Subcutaneous adipose tissue (tissue), 4 donors: Measurements from ENCODE around the gene MYBBP1A. TPM values are rescaled to one million over a fixed set of nuclear protein-coding genes. Genes with fewer than 3 reads are reported as not detected.

Experiments
- CTCF ChIP-seq: fragments of 450-650 bp; IDR thresholded peaks from one replicate; pipeline ENCODE4 v1.5.1; 2016; ENCODE audit warnings: low read depth, mild to moderate bottlenecking, control low read depth, antibody characterized with exemption, moderate library complexity
- total RNA-seq, 4 donors: library from RNA; depleted of rRNA; stranded (reverse); fragments of >200 nt; gene quantifications; one replicate each; pipeline ENCODE4 v1.1.0, GENCODE V29; 2016

The MYBBP1A gene
- total RNA-seq, 4 donors from 2014 or later = 16.5 to 34.7 (median 28.7) TPM

- TF ChIP-seq CTCF = no peak
These were observed 23.0 kb downstream of the MYBBP1A start for GRCh38 chr17:4531988-4532736.

DNA sequence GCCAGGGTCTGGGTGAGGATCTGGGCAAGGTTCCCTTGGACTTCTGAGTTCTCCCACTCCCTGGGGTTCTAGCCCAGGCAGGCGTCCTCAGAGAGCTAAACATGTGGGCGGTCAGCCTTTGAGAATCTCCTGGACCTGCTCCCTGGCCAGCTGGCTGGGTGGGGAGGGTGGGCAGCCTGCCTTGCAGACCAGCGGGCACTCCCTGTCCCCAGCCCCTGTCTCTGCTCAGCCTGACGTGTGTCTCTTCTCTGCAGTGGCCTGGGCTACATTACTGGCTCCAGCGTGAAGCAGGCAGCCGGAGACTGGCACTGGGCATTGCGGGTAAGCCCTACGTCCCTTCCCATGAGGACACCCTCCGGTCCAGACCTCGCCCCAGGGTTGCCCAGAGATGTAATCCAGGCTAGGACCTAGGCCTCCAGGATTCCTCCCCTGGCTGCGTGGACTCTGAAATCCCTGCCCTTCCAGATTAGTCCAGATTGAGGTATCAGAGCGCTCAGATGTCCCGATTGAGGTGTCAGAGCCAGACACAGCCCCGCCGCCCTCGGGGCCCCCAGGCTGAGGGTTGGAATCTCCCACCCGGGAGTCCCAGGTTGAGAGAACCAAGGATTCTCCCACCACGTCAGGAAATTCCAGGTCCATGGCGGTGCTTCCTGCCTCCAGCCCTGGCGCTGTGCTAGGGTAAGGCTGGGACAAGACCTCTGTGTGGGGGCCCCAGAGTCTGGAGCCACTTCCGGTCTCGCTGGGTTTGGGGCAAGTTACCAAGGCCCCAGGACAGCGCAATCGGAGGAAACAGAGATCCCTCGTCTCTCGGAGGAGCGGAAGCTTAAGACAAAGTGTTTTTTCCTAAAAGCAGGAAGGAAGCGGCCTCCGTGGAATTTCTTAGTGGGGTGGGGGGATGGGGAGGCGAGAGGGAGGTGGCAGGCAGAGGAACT is 24.1 kb downstream of the MYBBP1A start:
- no peak for TF ChIP-seq CTCF

DNA sequence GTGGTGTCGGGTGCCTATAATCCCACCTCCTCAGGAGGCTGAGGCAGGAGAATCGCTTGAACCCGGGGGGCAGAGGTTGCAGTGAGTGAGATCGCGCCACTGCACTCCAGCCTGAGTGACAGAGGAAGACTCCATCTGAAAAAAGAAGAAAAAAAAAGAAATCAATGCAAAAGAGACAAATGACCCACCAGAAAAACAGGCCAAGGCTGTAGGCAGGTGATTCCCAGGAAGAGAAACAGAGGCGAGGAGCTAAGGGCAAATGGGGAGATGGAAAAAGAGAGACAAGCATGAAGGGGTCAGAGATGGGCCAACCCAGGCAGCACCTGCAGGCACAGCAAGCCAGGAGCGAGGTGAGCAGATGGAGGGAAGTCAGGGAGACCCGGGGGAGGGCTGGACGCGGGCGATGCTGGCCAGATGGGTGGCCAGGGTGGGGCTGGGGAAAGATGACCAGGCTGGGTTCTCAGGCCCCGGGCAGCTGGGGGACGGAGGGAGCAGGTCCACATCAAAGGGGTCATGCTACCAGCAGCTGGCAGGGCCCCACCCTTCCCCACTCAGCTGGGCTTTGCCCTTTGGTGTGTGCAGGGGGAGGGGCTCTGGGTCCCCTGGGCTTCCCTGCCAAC is 25.5 kb downstream of the MYBBP1A start:
- no peak for TF ChIP-seq CTCF

DNA sequence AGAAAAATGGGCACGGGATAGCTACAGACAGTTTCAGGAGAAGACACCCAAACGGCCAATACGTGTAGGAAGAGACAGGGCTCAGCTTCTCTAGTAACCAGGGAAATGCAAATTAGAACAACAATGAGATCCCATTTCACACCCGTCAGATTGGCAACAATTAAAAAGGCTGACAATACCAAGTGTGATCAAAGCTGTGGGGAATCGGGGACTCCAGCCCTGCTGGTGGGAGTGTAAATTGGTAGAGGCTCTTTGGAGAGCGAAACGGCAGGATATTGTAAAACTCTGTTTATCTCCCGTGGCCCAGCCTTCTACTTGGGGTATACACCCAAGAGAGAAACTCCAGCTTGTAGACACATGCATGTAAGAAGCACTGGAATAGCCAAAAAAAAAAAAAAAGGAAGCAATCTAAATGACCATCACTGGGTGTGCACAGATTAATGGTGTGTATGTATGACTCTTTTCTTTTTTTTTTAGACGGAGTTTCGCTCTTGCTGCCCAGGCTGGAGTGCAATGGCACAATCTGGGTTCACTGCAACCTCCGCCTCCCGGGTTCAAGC is 27.5 kb downstream of the MYBBP1A start:
- no peak for TF ChIP-seq CTCF

DNA sequence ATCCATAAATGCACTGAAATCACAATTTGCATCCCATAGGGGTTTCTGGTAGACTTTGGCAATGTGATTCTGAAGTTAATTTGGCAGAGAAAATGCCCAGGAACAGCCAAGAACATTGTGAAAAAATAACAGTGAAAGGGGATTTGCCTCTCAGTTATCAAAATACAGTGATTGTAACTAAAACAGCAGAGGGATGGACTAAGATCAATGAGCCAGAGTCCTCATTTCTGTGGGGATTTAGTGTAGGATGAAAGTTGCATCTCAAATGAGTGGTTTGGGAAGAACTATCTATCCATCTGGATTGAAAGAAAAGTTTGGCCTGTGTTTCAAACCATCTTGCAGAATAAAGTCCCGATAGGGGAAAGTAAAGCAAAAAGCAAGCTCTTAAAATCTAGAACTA is 28.1 kb downstream of the MYBBP1A start:
- no peak for TF ChIP-seq CTCF

DNA sequence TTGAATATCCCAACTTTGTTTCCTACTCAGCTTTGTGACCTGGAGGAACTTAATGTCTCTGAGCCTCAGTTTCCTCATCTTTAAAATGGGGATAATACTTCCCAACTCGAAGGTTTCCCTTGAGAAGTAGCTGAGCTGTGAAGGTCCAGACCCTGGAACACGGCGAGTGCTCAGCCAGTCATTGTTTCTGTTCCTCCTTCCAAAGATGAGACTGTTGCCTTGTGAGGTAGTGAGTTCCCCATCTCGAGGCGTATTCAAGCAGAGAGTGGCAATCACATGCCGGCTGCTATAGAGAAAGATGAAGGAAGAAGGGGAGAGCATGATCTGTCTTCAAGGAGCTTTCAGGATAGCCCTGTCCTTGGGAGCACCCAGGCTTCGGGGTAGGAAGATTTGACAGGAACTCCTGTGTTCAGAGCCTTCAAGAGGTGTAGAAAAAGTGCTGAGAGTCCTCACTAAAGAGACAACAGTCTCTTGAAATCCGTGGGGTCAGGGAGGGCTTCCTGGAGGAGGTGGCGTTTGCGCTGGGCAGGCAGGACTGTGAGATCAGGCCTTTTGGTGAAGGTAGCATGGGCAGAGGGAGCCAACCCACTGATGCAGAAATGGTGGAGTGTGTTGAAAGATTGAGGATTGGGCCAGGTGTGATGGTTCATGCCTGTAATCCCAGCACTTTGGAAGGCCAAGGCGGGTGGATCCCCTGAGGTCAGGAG is 29.3 kb downstream of the MYBBP1A start:
- TF ChIP-seq CTCF = no peak
